C1 segment of cervical spinal cord (tissue), 14 donors: ENCODE results near the gene IREB2.
"Not testable (repeated sequence)": the region's sequence is repeated elsewhere in the genome, so short reads cannot be mapped to it uniquely, and the experiment has no call there.

Source experiments
- DNase-seq, 14 donors: peaks; one replicate each; lab custom pipeline; 2025; lab: John Stamatoyannopoulos, UW

IREB2 gene

GRCh38 chr15:78479650-78480049, 41.6 kb downstream of the IREB2 start:
- no peak for DNase-seq

DNA sequence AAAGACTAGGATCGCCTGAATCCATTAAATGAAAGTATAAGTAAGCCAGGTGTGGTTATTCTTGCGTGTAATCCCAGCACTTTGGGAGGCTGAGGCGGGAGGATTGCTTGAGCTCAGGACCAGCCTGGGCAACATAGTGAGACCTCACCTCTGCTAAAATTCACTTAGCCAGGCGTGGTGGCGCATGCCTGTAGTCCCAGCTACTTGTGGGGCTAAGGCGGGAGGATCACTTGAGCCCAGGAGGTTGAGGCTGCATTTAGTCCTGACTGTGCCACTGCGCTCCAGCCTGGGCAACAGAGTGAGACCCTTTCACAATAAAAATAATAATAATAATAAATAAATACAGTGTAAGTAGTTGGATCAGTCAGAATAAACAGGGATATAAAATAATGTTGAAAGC, 43.9 kb downstream of the IREB2 start:
- no peak for DNase-seq

- no peak for DNase-seq
These were observed 54.9 kb downstream of the IREB2 start for GRCh38 chr15:78492872-78493271.

GRCh38 chr15:78501857-78502256, 63.8 kb downstream of the IREB2 start:
- no peak for DNase-seq

DNA sequence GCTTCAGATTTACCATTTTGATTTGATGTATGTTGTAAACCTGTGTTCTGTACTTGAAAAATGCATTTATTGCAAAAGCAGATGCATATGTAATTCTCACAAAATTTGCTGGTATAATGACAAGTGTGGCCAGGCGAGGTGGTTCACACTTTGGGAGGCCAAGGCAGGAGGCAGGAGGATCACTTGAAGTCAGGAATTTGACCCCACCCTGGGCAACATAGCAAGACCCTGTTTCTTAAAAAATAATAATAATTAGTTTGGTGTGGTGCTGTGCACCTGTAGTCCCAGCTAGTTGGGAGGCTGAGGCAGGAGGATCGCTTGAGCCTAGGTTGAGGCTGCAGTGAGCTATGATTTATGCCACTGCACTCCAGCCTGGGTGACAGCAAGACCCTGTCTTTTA, 64.6 kb downstream of the IREB2 start:
- DNase-seq = no peak

DNA sequence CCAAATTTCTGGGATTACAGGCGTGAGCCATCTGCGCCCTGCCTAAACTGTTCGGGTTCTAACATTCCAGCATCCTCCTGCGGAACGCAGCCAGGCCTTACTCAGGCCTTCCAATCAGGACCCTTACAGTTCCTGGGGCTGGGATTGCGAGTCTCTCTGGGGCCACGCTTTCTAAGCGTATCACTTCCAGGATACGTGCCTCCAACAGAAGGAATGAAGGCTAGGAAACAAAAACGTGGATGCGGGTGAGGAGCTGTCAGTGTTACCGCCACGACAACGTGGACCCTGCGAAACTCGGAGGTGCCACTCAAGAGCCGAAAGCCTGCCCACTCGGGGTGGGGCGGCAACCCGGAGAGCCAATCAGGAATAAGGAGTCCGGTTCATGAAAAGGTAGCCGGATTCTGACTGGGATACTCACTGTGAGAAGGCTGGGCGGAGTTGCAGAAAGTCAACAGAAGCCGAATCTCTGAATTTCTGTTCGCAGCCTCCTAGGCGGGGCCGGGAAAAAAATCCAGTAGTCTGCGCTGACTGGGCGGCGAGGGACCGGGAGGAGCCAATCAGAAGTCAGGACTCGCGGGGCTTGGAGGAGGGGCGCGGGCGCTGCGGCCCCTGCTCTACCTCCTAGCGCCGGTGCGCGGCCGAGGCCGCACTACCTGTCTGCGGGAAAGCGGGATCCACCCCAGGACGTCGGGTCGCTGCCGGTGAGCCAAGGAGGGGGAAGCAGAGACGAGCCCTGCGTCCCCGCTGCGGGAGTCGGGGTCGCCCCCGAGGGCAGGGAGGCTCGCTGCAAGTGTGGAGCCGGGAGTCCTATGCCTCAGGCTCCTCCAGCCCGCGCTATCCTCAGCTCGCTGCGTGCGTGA, 69.2 kb downstream of the IREB2 start, which contains the start of gene HYKK:
TSS of gene HYKK (plus strand) at position 607 of the 860 bp plus-strand sequence. CDS start 5,512 bp downstream, outside the sequence.
- peak; percentile 26 to 97 (median 81) for DNase-seq

DNA sequence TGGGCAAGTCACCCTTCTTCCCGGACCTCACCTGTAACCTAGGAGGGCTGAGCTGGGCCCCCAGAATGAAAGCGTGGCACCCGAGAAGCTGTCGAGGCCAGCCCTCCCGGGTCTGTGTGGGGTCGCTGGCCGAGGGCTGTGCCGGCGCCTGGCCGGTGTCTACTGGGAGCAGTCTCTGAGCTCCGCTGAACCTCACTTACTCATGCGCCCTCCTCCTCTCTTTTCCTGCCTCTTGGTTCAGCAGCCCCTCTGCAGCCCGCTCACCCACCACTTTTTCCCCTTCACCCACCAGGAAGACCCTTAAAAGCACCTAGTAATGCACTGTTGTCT, 69.8 kb downstream of the IREB2 start:
- peak in 1 of 14 donors; percentile 43 for DNase-seq

DNA sequence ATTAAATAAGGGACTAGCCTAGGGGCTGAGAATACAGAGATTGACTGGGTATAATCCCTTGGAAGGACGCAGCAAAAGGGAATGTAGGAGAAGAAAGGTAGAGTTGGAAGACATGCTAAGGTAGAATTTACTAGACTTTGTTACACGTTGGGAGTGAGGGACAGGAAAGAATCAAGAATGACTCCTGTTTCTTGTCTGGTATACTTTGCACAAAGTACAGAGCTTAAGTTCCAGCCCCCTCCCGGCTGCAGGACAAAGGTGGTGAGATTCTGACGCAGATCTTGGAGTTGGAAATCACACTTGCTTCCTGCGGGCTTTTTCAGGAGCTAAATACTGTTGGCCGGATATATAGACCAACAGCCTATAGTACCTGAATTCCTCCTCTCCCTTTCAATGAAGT, 70.3 kb downstream of the IREB2 start:
- DNase-seq = no peak

GRCh38 chr15:78509726-78510312, 71.8 kb downstream of the IREB2 start:
- no peak for DNase-seq

- not testable (repeated sequence) for DNase-seq
These were observed 82.0 kb downstream of the IREB2 start for GRCh38 chr15:78520035-78520434.

DNA sequence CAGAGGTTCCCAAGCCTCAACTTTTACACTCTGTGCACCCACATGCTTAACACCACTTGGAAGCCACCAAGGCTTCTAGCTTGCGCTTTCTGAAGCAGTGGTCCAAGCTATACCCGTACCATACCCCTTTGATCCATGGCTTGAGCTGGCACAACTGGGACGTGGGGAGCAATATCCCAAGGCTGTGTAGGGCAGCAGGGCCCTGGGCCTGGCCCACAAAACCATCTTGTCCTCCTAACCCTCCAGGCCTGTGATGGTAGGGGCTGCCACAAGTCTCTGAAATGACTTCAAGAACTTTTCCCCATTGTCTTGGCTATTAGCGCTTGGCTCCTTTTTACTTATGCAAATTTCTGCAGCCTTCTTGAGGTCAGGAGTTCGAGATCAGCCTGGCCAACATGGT, 86.2 kb downstream of the IREB2 start:
- DNase-seq = no peak

DNA sequence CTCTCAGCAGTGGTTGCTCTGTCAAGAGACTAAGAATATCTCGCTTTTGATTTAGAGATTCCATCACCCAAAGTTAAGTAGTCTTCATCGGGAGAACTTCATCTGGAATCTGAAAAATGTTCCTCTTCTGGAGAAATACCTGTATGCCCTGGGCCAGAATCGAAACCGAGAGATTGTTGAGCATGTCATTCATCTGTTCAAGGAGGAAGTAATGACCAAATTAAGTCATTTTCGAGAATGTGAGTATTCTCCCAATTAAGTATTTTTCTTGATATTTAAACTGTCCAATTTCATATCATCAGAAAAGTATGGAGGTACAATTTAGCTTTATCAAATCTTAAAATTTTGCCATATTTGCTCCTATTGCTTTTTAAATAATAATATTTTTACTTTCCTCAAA, 89.3 kb downstream of the IREB2 start:
- DNase-seq = no peak

DNA sequence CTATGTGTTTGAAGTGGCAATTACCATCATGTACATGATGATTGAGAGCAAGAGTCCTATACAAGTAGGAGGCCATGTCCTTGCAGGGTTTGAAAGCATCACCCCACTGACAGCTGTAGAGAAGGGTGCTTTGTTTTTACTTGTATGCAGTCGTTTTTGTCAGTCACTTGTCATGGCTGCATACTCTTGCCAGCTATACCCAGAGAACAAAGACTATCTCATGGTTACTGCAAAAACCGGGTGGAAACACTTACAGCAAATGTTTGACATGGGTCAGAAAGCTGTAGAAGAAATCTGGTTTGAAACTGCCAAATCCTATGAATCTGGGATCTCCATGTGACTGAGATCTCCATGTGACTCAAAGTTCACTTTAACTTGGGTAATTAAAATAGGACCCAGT, 95.3 kb downstream of the IREB2 start:
- peak in 2 of 14 donors; percentile 4 to 7 for DNase-seq

DNA sequence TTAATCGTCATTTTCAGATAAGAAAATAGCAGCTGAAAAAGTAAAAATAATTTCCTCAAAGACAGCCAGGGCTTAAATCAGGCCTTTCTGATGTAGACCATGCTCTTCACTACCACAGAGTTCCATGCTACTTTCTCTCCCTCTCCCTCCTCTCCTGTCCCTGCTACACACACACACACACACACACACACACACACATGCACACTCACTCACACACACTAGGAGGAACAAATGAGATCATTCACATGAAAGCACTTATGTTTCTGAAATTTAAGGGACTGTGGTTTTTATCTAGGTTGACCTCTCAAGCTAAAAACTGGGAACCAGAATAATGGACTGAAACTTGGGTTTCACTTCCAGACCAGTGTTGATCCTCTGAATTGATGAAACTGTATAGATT, 98.1 kb downstream of the IREB2 start:
- no peak for DNase-seq

DNA sequence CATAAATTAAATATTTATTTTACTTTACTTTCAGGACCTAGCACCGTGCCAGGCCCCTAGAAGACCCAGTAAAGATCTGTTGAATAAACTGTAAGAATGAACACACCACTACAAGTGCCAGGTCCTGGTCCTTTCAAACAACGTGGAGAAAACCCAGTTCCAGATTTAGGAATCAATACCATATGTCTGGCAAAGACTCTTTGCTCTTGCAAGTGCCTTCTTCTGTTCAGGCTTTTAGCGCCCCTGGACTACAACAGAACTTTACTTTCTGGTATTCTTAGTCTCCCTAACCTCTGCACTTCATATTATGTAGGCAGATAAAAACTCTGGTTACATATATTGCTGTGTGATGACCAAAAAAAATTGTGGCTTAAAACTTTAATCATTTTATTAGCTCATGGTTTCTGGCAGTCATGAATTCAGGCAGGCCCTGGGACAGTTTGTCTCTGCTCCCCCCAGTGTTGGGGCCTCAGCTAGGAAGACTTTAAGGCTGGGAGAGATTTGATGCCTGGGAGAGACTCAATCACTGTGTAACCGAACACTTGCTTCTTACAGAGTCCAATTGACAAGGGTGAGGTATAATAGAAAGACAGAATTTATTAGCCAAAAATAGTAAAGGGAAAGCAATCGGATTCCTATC, 99.4 kb downstream of the IREB2 start:
- DNase-seq = no peak

GRCh38 chr15:78538358-78538757, 100.3 kb downstream of the IREB2 start:
- no peak for DNase-seq

DNA sequence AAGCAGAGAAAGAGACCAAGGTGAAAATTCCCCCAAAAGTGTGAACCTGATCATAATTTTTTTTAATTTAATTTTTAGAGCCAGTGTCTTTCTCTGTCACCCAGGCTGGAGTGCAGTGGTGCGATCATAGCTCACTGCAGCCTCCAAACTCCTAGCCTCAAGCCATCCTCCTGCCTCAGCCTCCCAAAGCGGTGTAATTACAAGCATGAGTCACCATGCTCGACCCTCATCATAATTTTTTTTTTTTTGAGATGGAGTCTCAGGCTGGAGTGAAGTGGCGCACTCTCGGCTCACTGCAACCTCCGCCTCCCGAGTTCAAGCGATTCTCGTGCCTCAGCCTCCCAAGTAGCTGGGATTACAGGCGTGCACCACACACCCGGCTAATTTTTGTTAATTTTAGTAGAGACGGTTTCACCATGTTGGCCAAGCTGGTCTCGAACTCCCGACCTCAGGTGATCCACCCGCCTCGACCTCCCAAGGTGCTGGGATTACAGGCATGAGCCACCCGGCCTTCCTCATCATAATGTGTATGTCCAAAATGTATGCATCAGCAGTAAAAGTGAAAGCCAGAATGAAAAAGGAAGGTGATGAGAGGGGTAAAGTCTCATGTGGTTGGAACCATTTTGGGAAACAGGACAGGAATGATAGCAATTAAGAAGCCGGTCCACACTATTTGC, 101.6 kb downstream of the IREB2 start:
- not testable (repeated sequence) for DNase-seq

DNA sequence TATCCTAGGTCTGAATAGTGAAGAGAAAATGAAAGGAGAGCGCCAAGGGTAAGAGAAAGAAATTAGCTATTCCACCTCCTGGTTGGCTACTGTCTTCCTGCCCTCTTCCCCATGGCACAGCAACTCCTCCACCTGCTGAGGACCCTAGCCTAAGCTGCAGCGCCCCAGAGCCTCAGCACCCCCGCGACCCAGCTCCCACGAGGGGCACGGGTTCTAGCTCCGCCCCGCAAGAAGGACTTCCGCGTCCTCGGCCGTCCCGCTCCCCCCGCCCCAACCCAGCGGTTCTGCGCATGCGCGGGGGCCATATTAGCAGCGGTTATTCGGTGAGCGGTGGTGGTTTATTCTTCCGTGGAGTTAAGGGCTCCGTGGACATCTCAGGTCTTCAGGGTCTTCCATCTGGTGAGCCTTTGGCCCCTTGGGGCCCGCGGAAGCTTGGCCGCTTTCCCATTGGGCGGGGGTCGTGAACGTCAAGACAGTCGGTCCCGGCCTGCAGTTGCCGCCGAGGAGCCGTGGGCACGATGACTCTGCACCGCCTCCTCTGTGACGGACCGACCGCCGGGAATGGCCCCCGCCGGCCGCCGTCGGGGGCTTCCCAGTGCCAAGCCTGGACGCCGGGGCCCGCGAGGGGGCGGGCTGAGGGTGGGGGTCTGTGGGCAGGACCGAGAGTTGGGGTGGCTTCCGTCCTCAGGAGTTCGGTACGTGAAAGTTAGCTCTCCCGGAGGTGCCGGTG, 102.3 kb downstream of the IREB2 start, which contains the start of gene PSMA4:
TSS of gene PSMA4 (plus strand) at position 304 of the 730 bp plus-strand sequence. CDS start 1,484 bp downstream, outside the sequence.
- peak; percentile 42 to 99 (median 90) for DNase-seq

DNA sequence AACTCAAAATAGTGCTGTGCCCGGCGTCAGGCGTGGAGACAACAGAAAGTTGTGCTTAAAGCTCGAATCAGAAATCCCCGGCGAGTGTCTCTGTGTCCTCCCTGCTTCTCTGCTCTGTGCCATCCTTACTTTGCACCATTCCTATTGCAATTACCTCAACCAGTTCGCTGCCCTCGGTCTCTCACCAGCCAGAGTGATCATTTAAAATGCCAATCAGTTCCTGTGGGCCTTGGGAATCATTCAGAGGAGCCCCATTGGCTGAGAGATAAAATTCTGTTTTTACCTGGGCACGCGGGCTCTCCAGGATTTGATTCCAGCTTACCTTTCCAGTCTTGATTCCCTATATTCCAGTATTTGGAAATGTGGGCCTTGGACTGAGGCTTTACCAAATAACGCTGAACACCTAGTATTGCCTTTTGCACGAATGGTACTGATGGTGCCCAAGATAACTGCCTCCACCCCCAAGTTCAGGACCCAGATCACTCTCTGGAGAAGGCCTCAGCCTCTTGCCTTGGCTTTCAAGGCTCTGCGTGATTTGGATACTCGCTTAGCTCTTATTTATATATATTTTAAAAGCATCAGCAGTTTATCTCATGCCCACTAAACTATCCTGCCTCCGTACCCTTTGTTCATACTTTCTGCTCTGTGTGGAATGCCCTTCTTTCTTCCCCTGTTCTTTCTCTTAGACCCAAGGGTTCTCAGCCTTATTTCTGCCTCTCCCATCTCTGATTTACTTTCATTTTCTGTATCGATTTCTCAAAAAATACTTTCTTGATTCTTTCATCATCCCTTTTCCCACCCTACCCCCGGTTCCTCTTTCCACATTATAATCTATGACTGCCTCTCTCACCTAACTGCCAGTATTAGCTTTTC, 103.1 kb downstream of the IREB2 start:
- DNase-seq = no peak

GRCh38 chr15:78541744-78542034, 103.7 kb downstream of the IREB2 start:
- DNase-seq = no peak

- DNase-seq = no peak
These were observed 104.6 kb downstream of the IREB2 start for GRCh38 chr15:78542647-78543046.
